ENCODE data around the gene ABCC12. TPM values are rescaled to one million over a fixed set of nuclear protein-coding genes. Genes with fewer than 3 reads are reported as not detected.
"Not testable (repeated sequence)": the region's sequence is repeated elsewhere in the genome, so short reads cannot be mapped to it uniquely, and the experiment has no call there.

Gene ABCC12
- total RNA-seq, 2 donors from 2014 or later, result not detected

- DNase-seq (no peak), ATAC-seq (no peak)
- intact Hi-C loops (cut with DNase I, micrococcal nuclease), result loop anchor here in 1 of 2 donors (10.0 kb wide), 1 partner anchor 1025 kb away; the partner anchor contains the start of gene NETO2
These were observed 14.1 kb upstream of the ABCC12 start for GRCh38 chr16:48169896-48170295.

DNA sequence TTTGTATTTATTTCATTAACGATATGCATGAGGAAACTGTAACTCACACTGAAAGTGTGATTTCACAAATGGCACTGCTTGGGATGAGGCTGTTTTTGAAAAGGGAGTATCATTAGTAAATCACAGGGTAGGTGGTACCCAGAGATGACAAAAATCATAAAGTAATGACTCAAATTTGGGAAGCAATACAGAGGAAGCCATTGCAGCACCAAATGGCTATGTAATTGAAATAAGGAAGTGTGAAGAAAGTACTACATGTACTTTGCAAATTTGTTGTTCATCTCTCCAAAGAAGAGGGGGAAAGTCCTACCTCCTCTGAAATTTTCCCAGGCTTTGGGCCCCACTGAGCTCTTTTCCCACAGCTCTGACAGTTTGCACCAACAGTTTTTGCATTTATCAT, 12.3 kb upstream of the ABCC12 start:
- intact Hi-C loops (cut with DNase I, micrococcal nuclease), result loop anchor here in 1 of 2 donors (10.0 kb wide), 1 partner anchor 1023 kb away; the partner anchor contains the start of gene NETO2
- ATAC-seq, result no peak

DNA sequence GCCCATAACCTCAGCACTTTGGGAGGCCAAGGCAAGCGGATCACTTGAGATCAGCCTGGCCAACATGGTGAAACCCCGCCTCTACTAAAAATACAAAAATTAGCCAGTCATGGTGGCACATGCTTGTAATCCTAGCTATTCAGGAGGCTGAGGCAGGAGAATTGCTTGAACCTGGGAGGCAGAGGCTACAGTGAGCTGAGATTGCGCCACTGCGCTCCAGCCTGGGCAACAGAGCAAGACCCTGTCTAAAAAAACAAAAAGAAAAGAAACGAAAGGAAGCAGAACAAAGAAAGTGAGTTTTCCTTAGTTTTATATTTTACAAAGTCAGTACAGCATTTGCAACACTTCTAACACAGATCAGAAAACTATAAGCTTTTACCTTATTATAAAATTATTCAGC, 10.8 kb upstream of the ABCC12 start:
- intact Hi-C loops (cut with DNase I, micrococcal nuclease), result loop anchor here in 1 of 2 donors (10.0 kb wide), 1 partner anchor 1022 kb away; the partner anchor contains the start of gene NETO2
- not testable (repeated sequence) for ATAC-seq

More for the DNA sequence above, 12.3 kb upstream of the ABCC12 start:
- no peak for DNase-seq

GRCh38 chr16:48165961-48166578, 10.3 kb upstream of the ABCC12 start:
- intact Hi-C loops (cut with DNase I, micrococcal nuclease), result loop anchor here in 1 of 2 donors (10.0 kb wide), 1 partner anchor 1021 kb away; the partner anchor contains the start of gene NETO2
- ATAC-seq, result no peak
- DNase-seq, result no peak

More for the DNA sequence above, 10.8 kb upstream of the ABCC12 start:
- DNase-seq, result not testable (repeated sequence)

DNA sequence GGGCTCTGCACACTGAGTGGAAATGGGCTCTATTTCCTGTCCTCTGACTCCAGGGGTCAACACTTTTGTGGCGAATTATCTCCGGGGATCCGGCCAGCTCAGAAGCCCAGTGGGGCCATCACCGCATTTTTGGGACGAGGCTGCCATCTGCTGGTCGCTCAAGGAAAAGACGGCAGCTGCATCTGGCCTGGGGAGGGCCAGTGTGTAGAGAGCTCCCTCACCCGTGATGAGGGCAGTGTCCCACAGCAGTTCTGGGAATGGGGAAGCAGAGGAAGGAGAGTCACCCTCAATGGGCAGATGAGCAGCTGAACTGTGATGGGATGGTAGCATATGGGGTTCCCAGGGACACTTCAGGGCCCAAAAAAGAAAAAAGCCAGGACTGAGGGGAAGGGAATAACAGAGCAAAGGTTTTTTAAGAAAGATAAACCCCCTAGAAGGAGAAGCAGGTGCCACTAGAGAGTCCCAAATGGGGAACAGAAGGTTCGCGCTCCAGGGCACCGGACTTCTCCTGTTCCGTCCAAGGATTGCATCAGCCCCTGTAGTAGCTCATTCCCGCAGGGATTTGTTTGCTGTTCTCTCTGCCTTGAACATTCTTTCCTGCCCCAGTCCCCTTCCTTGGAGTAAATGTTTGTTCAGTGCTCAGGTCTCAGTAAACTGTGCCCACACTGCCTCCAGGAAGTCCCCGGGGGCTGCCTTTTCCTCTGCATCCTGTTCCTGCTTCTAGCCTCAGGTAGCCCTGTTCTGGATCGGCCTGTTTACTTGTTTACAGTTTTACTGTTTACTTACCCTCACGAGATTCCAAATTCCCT, 9.3 kb upstream of the ABCC12 start:
- intact Hi-C loops (cut with DNase I, micrococcal nuclease), result loop anchor here in 1 of 2 donors (10.0 kb wide), 1 partner anchor 1020 kb away; the partner anchor contains the start of gene NETO2
- ATAC-seq (peak; percentile 97), DNase-seq (peak; percentile 48 to 71)

- no peak for ATAC-seq
- no peak for DNase-seq
- intact Hi-C loops (cut with DNase I, micrococcal nuclease), result loop anchor here in 1 of 2 donors (10.0 kb wide), 1 partner anchor 1018 kb away; the partner anchor contains the start of gene NETO2
These were observed 7.1 kb upstream of the ABCC12 start for GRCh38 chr16:48162839-48163410.

GRCh38 chr16:48161906-48162305, 6.1 kb upstream of the ABCC12 start:
- ATAC-seq (no peak), DNase-seq (no peak)
- intact Hi-C loops (cut with DNase I, micrococcal nuclease), result loop anchor here in 1 of 2 donors (10.0 kb wide), 1 partner anchor 1017 kb away; the partner anchor contains the start of gene NETO2

- intact Hi-C loops (cut with DNase I, micrococcal nuclease), result loop anchor here in 1 of 2 donors (10.0 kb wide), 1 partner anchor 1016 kb away; the partner anchor contains the start of gene NETO2
- DNase-seq, result no peak
- ATAC-seq, result no peak
These were observed 4.8 kb upstream of the ABCC12 start for GRCh38 chr16:48160575-48160974.

- DNase-seq, result no peak
- ATAC-seq, result no peak
- intact Hi-C loops (cut with DNase I, micrococcal nuclease), result loop anchor here in 1 of 2 donors (10.0 kb wide), 1 partner anchor 1123 kb away; no protein-coding TSS in a partner anchor
These were observed 2.5 kb upstream of the ABCC12 start for GRCh38 chr16:48158296-48158695.

DNA sequence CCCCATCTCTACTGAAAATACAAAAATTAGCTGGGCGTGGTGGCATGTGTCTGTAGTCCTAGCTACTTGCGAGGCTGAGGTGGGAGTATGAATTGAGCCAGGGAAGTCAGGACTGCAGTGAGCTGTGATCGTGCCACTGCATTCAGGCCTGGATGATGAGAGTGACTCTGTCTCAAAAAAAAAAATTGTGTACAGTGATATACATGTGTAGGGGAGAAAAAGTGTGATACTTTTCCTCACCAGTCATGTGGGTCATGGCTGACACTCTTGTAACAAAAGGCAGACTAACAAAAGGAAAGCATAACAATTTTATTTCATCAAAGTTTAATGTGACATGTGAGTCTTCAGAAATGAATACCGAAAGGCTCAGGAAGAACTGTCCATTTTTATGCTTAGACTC, 2.0 kb upstream of the ABCC12 start:
- no peak for DNase-seq
- intact Hi-C loops (cut with DNase I, micrococcal nuclease), result loop anchor here in 1 of 2 donors (10.0 kb wide), 1 partner anchor 1123 kb away; no protein-coding TSS in a partner anchor
- ATAC-seq, result no peak

DNA sequence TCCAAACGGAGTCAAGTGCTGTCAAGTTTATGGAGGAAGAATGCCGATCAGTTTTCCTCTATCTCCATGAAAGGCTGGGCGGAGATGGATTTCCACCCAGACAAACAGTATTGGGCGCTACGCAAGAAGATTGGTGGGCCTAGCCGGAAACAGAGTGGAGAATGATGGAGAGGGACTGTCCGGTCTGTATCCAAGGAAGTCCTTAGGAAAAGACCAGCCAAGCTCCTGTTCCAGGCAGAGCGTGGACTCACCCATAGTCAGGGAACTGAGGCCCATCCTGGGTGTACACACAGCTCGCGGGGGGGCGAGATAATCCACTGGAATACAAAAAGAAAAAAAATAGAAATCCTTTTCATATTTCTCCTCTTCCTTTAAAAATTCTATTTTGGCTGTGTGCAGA, 1.5 kb upstream of the ABCC12 start:
- ATAC-seq, result no peak
- no peak for DNase-seq
- intact Hi-C loops (cut with DNase I, micrococcal nuclease), result loop anchor here in 1 of 2 donors (10.0 kb wide), 1 partner anchor 1123 kb away; no protein-coding TSS in a partner anchor

DNA sequence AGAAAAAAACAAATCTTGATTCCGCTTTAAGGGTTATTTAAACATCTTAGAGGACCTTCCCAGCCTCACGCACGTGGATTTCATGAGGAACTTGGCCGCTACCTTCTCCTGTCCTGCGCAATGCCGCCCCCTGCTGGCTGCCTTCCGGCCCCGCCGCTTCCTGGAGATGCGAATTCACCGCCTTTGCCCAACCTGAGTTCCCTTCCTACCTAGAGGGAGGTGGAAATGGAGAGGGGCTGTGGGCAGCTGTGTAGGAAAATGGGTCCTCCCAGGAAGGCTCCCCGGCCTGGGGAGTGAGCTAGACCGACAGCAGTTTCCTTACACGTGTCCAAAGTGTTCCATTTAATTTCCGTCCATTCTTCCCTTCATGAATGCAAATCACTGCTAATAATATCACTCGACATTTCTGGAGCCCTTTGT, 1.0 kb upstream of the ABCC12 start:
- DNase-seq (peak; percentile 49 to 88), ATAC-seq (peak; percentile 78)
- intact Hi-C loops (cut with DNase I, micrococcal nuclease), result loop anchor here in 1 of 2 donors (10.0 kb wide), 1 partner anchor 1122 kb away; no protein-coding TSS in a partner anchor

GRCh38 chr16:48153774-48154173, 2.0 kb downstream of the ABCC12 start:
- intact Hi-C loops (cut with DNase I, micrococcal nuclease), result loop anchor here in 1 of 2 donors (10.0 kb wide), 1 partner anchor 1119 kb away; no protein-coding TSS in a partner anchor
- no peak for ATAC-seq
- no peak for DNase-seq

DNA sequence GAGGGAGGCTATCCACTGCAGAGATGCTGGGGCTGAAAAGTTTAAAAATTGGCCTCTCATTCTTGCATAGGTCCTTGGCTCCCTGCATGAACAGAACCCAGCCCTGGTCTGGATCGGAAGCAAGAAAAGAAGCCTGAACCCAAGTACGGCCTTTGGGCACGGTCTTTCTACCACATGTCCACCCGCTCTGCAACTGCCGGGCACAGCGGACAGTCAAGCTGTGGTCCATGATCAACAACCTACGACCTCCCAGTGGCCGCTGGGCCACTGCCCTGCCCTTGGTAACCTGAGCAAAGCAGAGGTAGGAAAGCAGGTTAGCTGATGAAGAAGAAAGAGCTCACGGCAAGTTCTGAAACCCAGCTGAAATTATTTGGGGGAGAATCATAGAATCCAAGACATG, 3.6 kb downstream of the ABCC12 start:
- intact Hi-C loops (cut with DNase I, micrococcal nuclease), result loop anchor here in 1 of 2 donors (10.0 kb wide), 1 partner anchor 1117 kb away; no protein-coding TSS in a partner anchor

GRCh38 chr16:48150707-48151106, 5.1 kb downstream of the ABCC12 start:
- no peak for ATAC-seq
- no peak for DNase-seq
- intact Hi-C loops (cut with DNase I, micrococcal nuclease), result loop anchor here in 1 of 2 donors (10.0 kb wide), 1 partner anchor 1116 kb away; no protein-coding TSS in a partner anchor

More for the DNA sequence above, 3.6 kb downstream of the ABCC12 start:
- DNase-seq (no peak), ATAC-seq (no peak)

GRCh38 chr16:48146710-48147109, 9.1 kb downstream of the ABCC12 start:
- intact Hi-C loops (cut with DNase I, micrococcal nuclease), result no loop called here
- DNase-seq (no peak), ATAC-seq (no peak)

DNA sequence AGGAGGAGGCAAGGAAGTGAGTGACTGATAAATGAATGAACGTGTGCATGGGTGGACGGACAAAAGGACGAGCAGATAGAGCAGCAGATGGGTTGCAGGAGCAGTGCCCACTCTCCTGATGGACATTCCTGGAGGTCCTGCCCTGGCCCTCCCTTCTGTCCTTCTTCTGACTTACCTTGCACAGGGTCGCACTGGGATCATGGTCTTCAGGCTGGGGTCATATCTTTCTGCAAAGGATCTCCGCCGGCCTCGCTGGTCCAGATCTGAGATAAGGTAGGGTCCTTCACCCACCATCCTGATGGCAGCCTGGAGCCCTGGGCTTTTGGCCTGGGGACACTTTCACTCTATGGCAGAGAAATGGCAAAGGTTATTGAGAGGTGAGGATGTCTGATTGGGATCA, 9.7 kb downstream of the ABCC12 start:
- no peak for DNase-seq
- no peak for ATAC-seq

GRCh38 chr16:48143812-48144368, 11.9 kb downstream of the ABCC12 start:
- DNase-seq (no peak), ATAC-seq (no peak)
- intact Hi-C loops (cut with DNase I, micrococcal nuclease), result no loop called here

More for the DNA sequence above, 9.7 kb downstream of the ABCC12 start:
- intact Hi-C loops (cut with DNase I, micrococcal nuclease), result no loop called here
